SJSA1 (cell line): ENCODE measurements around the gene ASPRV1. TPM values are rescaled to one million over a fixed set of nuclear protein-coding genes. Genes with fewer than 3 reads are reported as not detected.

Source experiments
- DNase-seq, 2 experiments: peaks; one replicate each; pipeline ENCODE4 v3.0.0-alpha.2; 2015 to 2020; ENCODE audit warnings: low spot score in 2 of 2, low read depth in 1 of 2
- H3K27ac ChIP-seq: fragments of 250-450 bp; sonication (Bioruptor Pico); 2 replicates; pipeline ENCODE4 v1.5.1; 2020; ENCODE audit warnings: mild to moderate bottlenecking, moderate library complexity
- H3K27me3 ChIP-seq: fragments of 250-450 bp; sonication (Bioruptor Pico); replicated peaks from 2 replicates; pipeline ENCODE4 v1.5.1; 2020; ENCODE audit warnings: mild to moderate bottlenecking, moderate library complexity
- H3K36me3 ChIP-seq: fragments of 250-450 bp; sonication (Bioruptor Pico); 2 replicates; pipeline ENCODE4 v1.5.1; 2020; ENCODE audit warnings: mild to moderate bottlenecking
- H3K4me1 ChIP-seq: fragments of 250-450 bp; sonication (Bioruptor Pico); replicated peaks from 2 replicates; pipeline ENCODE4 v1.6.1; 2021; ENCODE audit warnings: mild to moderate bottlenecking
- H3K4me3 ChIP-seq: fragments of 250-450 bp; sonication (Bioruptor Pico); 2 replicates; pipeline ENCODE4 v1.5.1; 2020; ENCODE audit warnings: mild to moderate bottlenecking
- H3K9me3 ChIP-seq: fragments of 250-450 bp; sonication (Bioruptor Pico); replicated peaks from 2 replicates; pipeline ENCODE4 v1.5.1; 2020; ENCODE audit warnings: mild to moderate bottlenecking
- total RNA-seq: library from RNA; depleted of rRNA; stranded (reverse); fragments of >200 nt; shearing (Covaris generic); gene quantifications from 2 replicates; pipeline ENCODE4 v1.2.3, GENCODE V29; 2014

Gene ASPRV1
- total RNA-seq, 1 experiment from 2014 or later, result 0.08 TPM

GRCh38 chr2:69948032-69948962 is 13.1 kb downstream of the ASPRV1 start:
- H3K9me3 ChIP-seq, result no peaks in the 10 kb centered on the region
- peaks cover 47% of the 10 kb centered on the region for H3K4me1 ChIP-seq
- DNase-seq, result no peak

GRCh38 chr2:69947325-69947931 is 14.0 kb downstream of the ASPRV1 start:
- Histone ChIP-seq H3K27ac (peak overlapping the region; percentile 80), H3K36me3 (peaks cover 2% of the 10 kb centered on the region; the same call in 1 of the 2 replicates)
- DNase-seq, result no peak

More at GRCh38 chr2:69948032-69948962, 13.1 kb downstream of the ASPRV1 start:
- no peak overlapping the region for H3K4me3 ChIP-seq
- no peaks in the 10 kb centered on the region for H3K27me3 ChIP-seq
- no peak overlapping the region for H3K27ac ChIP-seq
- no peaks in the 10 kb centered on the region for H3K36me3 ChIP-seq

GRCh38 chr2:69946351-69947324 is 14.8 kb downstream of the ASPRV1 start:
- Histone ChIP-seq H3K9me3 (no peaks in the 10 kb centered on the region), H3K4me1 (peaks cover 42% of the 10 kb centered on the region), H3K36me3 (peaks cover 9% of the 10 kb centered on the region), H3K4me3 (no peak overlapping the region), H3K27me3 (no peaks in the 10 kb centered on the region), H3K27ac (peak overlapping the region; percentile 80)
- peak; percentile 72 to 78 for DNase-seq

More at GRCh38 chr2:69947325-69947931, 14.0 kb downstream of the ASPRV1 start:
- Histone ChIP-seq H3K4me1 (peaks cover 47% of the 10 kb centered on the region), H3K9me3 (no peaks in the 10 kb centered on the region), H3K27me3 (no peaks in the 10 kb centered on the region), H3K4me3 (no peak overlapping the region)

- DNase-seq, result no peak
- Histone ChIP-seq H3K4me1 (peaks cover 41% of the 10 kb centered on the region), H3K4me3 (no peak overlapping the region), H3K27ac (peak overlapping the region; percentile 80), H3K36me3 (peaks cover 10% of the 10 kb centered on the region), H3K27me3 (no peaks in the 10 kb centered on the region), H3K9me3 (no peaks in the 10 kb centered on the region)
These were observed 15.5 kb downstream of the ASPRV1 start for GRCh38 chr2:69945941-69946340.

- no peak overlapping the region for H3K4me3 ChIP-seq
- H3K36me3 ChIP-seq, result peaks cover 13% of the 10 kb centered on the region
- no peaks in the 10 kb centered on the region for H3K9me3 ChIP-seq
- peak overlapping the region; percentile 80 for H3K27ac ChIP-seq
- H3K4me1 ChIP-seq, result peaks cover 40% of the 10 kb centered on the region
- DNase-seq, result no peak
- no peaks in the 10 kb centered on the region for H3K27me3 ChIP-seq
These were observed 16.0 kb downstream of the ASPRV1 start for GRCh38 chr2:69945441-69945840.

- no peak overlapping the region for H3K27ac ChIP-seq
- H3K4me3 ChIP-seq, result no peak overlapping the region
- no peaks in the 10 kb centered on the region for H3K27me3 ChIP-seq
- no peak for DNase-seq
- peaks cover 35% of the 10 kb centered on the region for H3K4me1 ChIP-seq
- no peaks in the 10 kb centered on the region for H3K9me3 ChIP-seq
- peaks cover 13% of the 10 kb centered on the region for H3K36me3 ChIP-seq
These were observed 16.7 kb downstream of the ASPRV1 start for GRCh38 chr2:69944756-69945155.

- H3K27me3 ChIP-seq, result no peaks in the 10 kb centered on the region
- H3K9me3 ChIP-seq, result no peaks in the 10 kb centered on the region
- H3K36me3 ChIP-seq, result peaks cover 15% of the 10 kb centered on the region
- H3K27ac ChIP-seq, result no peak overlapping the region
- no peak for DNase-seq
- H3K4me1 ChIP-seq, result peaks cover 35% of the 10 kb centered on the region
- no peak overlapping the region for H3K4me3 ChIP-seq
These were observed 17.4 kb downstream of the ASPRV1 start for GRCh38 chr2:69943843-69944525.

GRCh38 chr2:69943000-69943842 is 18.2 kb downstream of the ASPRV1 start:
- no peak overlapping the region for H3K27ac ChIP-seq
- H3K4me1 ChIP-seq, result peaks cover 31% of the 10 kb centered on the region
- DNase-seq, result no peak
- peaks cover 19% of the 10 kb centered on the region for H3K36me3 ChIP-seq
- no peaks in the 10 kb centered on the region for H3K27me3 ChIP-seq
- H3K9me3 ChIP-seq, result no peaks in the 10 kb centered on the region
- H3K4me3 ChIP-seq, result no peak overlapping the region

GRCh38 chr2:69940691-69941090 is 20.7 kb downstream of the ASPRV1 start:
- Histone ChIP-seq H3K27me3 (no peaks in the 10 kb centered on the region), H3K9me3 (no peaks in the 10 kb centered on the region), H3K36me3 (peaks cover 36% of the 10 kb centered on the region), H3K27ac (no peak overlapping the region), H3K4me3 (no peak overlapping the region), H3K4me1 (peaks cover 10% of the 10 kb centered on the region)
- no peak for DNase-seq

GRCh38 chr2:69939722-69940121 is 21.7 kb downstream of the ASPRV1 start:
- Histone ChIP-seq H3K4me3 (no peak overlapping the region), H3K36me3 (peaks cover 41% of the 10 kb centered on the region), H3K27ac (no peak overlapping the region), H3K27me3 (no peaks in the 10 kb centered on the region), H3K9me3 (no peaks in the 10 kb centered on the region), H3K4me1 (peaks cover 10% of the 10 kb centered on the region)
- no peak for DNase-seq

- DNase-seq, result no peak
- H3K36me3 ChIP-seq, result peaks cover 41% of the 10 kb centered on the region
- no peaks in the 10 kb centered on the region for H3K27me3 ChIP-seq
- no peak overlapping the region for H3K4me3 ChIP-seq
- no peak overlapping the region for H3K27ac ChIP-seq
- peaks cover 24% of the 10 kb centered on the region for H3K4me1 ChIP-seq
- H3K9me3 ChIP-seq, result no peaks in the 10 kb centered on the region
These were observed 23.5 kb downstream of the ASPRV1 start for GRCh38 chr2:69937968-69938367.

GRCh38 chr2:69936906-69937305 is 24.5 kb downstream of the ASPRV1 start:
- Histone ChIP-seq H3K36me3 (peaks cover 35% of the 10 kb centered on the region), H3K4me1 (peaks cover 24% of the 10 kb centered on the region), H3K4me3 (no peak overlapping the region), H3K27me3 (no peaks in the 10 kb centered on the region), H3K9me3 (no peaks in the 10 kb centered on the region), H3K27ac (no peak overlapping the region)
- DNase-seq, result no peak
